HUES6 (cell line): ENCODE results near the gene CCNA2.

Experiments
- H3K27ac ChIP-seq: 2 replicates; pipeline ENCODE4 v1.7.0; 2013; ENCODE audit warnings: low read depth, mild to moderate bottlenecking, low read length, inconsistent platforms
- H3K27me3 ChIP-seq: 2 replicates; pipeline ENCODE4 v1.6.1; 2013; ENCODE audit warnings: low read length; ENCODE audit not compliant: control insufficient read depth, insufficient read depth
- H3K36me3 ChIP-seq: 2 replicates; pipeline ENCODE4 v1.6.1; 2013; ENCODE audit warnings: low read length; ENCODE audit not compliant: control insufficient read depth, insufficient read depth
- H3K4me1 ChIP-seq: 2 replicates; pipeline ENCODE4 v1.6.1; 2013; ENCODE audit warnings: low read length; ENCODE audit not compliant: control insufficient read depth, insufficient read depth
- H3K4me3 ChIP-seq: 2 replicates; pipeline ENCODE4 v1.5.1; 2013; ENCODE audit warnings: low read depth, low read length
- H3K9ac ChIP-seq: one replicate; pipeline ENCODE4 v1.6.1; 2013; ENCODE audit warnings: mild to moderate bottlenecking, low read length
- H3K9me3 ChIP-seq: 2 replicates; pipeline ENCODE4 v1.6.1; 2013; ENCODE audit warnings: low read depth, low read length; ENCODE audit not compliant: control insufficient read depth, insufficient read depth

CCNA2 gene

DNA sequence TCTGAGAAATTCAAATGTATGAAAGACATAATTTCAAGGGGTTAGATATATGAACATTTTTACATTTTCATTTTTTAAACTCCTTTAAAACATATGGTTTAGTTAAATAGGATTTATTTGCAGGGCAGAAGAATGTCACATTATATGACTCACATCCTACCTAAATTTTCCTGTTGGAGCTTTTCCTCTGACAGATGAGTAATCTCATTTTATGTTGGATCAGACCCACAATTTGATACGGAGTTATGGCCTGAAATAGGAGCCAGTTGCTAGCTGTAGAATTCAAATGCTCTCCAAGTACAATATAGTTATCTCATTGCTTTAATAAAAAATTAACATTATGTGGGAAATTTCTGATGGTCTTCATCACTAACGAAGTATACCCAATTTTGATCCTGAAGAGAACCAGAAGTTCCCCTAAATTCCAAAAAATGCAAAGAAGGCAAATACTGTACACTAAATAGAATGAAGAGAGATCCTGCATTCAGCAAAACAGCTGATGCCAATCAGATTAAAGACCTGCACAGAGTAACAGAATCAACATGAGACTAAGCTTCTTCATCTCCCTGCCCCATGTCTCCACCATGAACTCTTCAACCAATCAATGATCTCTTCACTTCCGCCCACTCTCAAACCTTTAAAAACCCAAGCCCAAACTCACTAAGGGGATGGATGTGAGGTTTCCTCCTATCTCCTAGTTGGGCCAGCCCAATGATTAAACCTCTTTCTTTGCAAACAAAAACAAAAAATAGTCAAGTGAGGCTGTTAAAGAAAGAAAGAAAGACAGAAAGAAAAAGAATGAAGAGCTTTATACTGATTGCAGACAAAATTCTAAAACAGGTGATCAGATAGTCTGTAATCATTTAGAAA, 33.5 kb downstream of the CCNA2 start:
- Histone ChIP-seq H3K9me3 (no peaks in the 10 kb centered on the region), H3K36me3 (no peaks in the 10 kb centered on the region), H3K27me3 (no peaks in the 10 kb centered on the region), H3K4me1 (peaks cover 9% of the 10 kb centered on the region), H3K9ac (no peak overlapping the region), H3K27ac (no peak overlapping the region), H3K4me3 (no peak overlapping the region)

DNA sequence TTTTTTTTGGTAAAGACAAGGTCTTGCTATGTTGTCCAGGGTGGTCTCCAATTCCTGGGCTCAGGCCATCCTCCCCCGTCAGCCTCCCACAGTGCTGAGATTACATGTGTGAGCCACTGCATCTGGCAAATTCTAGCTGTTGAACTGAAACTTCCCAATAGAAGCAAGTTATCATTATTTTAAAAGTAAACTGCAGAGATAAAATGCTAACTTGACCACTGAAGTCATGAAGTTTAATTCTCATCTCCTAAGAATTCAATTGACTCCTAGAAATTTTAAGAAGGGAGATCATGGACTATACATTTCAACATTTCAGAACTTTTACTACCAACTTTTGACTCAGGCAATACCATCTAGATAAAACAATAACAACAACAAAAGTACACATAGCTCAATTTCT, 34.2 kb downstream of the CCNA2 start:
- Histone ChIP-seq H3K27me3 (no peaks in the 10 kb centered on the region), H3K4me1 (peaks cover 3% of the 10 kb centered on the region; the same call in 1 of the 2 replicates), H3K4me3 (no peak overlapping the region), H3K27ac (no peak overlapping the region), H3K9ac (no peak overlapping the region), H3K9me3 (0 out of 2 replicates have a peak, but pooled peaks cover under 1% of the 10 kb centered on the region), H3K36me3 (no peaks in the 10 kb centered on the region)

DNA sequence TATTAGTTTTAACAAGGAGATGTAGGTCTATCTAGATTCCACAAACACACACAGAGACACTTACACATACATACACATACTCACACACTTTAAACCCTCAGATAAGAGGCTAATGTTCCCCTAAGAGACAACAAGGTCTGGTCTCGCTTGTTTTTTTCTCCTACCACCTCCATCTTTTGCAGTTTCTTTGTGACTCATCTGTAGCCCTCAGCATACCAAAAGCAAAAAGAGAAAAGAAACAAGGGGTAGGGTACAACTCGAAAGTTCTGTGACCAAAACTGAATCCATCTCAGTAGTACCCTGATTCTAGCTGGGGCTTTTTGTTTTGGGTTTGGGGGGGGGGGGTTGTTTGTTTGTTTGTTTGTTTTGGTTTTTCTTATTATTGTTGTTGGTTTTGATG, 34.8 kb downstream of the CCNA2 start:
- no peaks in the 10 kb centered on the region for H3K4me1 ChIP-seq
- H3K9ac ChIP-seq: no peak overlapping the region
- no peak overlapping the region for H3K4me3 ChIP-seq
- no peak overlapping the region for H3K27ac ChIP-seq
- 0 out of 2 replicates have a peak, but pooled peaks cover 3% of the 10 kb centered on the region for H3K9me3 ChIP-seq
- no peaks in the 10 kb centered on the region for H3K36me3 ChIP-seq
- H3K27me3 ChIP-seq: no peaks in the 10 kb centered on the region

DNA sequence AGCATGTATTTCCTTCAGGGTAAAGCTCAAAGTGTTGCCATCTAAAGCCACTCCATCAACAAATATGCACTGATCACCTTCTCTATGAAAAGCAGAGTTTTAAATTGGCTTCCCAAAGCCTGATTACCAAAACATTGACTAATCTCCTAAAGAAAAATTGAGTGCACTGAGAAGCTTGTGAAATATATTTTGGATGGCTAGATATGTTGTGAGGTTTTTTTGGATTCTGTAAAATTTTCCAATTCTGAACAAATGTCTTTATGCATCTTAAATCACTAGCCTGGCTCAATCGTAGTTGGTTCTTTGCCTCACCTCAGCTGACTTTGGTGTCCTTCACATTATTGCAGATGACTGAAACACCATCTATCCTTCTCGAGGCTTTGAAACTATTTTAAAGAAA, 37.5 kb downstream of the CCNA2 start:
- no peak overlapping the region for H3K9ac ChIP-seq
- H3K27me3 ChIP-seq: no peaks in the 10 kb centered on the region
- 0 out of 2 replicates have a peak, but pooled peaks cover 3% of the 10 kb centered on the region for H3K9me3 ChIP-seq
- no peak overlapping the region for H3K4me3 ChIP-seq
- no peak overlapping the region for H3K27ac ChIP-seq
- no peaks in the 10 kb centered on the region for H3K36me3 ChIP-seq
- H3K4me1 ChIP-seq: no peaks in the 10 kb centered on the region

DNA sequence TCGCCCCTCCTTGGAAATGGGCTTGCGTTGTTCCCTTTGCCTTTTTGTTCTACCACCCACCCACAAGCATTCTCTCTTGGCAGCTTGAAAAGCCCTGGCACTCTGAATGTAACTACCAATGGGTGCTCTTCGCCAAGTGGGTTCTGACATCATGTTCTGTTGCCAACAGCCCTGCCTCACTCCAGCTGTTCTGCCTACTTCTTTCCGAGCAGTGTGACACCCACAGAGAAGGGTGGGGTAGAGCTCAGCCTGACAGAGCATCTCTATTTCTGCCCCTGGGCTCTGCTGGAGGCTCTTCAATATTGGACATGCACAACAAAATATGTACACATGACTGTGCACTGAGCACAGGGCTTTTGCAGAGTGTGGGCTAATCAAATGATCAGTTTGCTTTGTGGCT, 38.2 kb downstream of the CCNA2 start:
- Histone ChIP-seq H3K4me1 (no peaks in the 10 kb centered on the region), H3K4me3 (no peak overlapping the region), H3K27me3 (no peaks in the 10 kb centered on the region), H3K9ac (no peak overlapping the region), H3K36me3 (no peaks in the 10 kb centered on the region), H3K9me3 (0 out of 2 replicates have a peak, but pooled peaks cover 3% of the 10 kb centered on the region), H3K27ac (no peak overlapping the region)

GRCh38 chr4:121784975-121785374, 38.7 kb downstream of the CCNA2 start:
- Histone ChIP-seq H3K27me3 (no peaks in the 10 kb centered on the region), H3K9me3 (0 out of 2 replicates have a peak, but pooled peaks cover 3% of the 10 kb centered on the region), H3K4me3 (no peak overlapping the region), H3K27ac (no peak overlapping the region), H3K9ac (no peak overlapping the region), H3K4me1 (no peaks in the 10 kb centered on the region), H3K36me3 (no peaks in the 10 kb centered on the region)

GRCh38 chr4:121784401-121784800, 39.3 kb downstream of the CCNA2 start:
- Histone ChIP-seq H3K4me1 (no peaks in the 10 kb centered on the region), H3K9me3 (0 out of 2 replicates have a peak, but pooled peaks cover 3% of the 10 kb centered on the region), H3K27ac (no peak overlapping the region), H3K9ac (no peak overlapping the region), H3K36me3 (no peaks in the 10 kb centered on the region), H3K4me3 (no peak overlapping the region), H3K27me3 (no peaks in the 10 kb centered on the region)

DNA sequence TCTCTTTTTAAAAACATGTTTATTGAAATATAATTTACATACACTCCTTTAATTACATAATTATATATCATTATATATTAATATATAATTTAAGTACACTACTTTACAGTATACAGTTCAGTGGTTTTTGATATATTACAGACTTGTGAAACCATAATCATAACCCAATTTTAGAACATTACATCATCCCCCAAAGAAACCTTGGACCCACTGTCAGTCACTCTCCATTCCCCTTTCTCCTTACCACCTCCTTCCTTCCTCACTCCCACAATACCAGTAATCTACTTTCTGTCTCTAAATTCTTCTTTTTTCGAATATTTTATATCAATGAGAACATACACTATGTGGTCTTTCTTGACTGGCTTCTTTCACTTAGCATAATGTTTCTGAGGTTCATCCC, 40.5 kb downstream of the CCNA2 start:
- Histone ChIP-seq H3K27me3 (no peaks in the 10 kb centered on the region), H3K4me1 (no peaks in the 10 kb centered on the region), H3K9me3 (0 out of 2 replicates have a peak, but pooled peaks cover 3% of the 10 kb centered on the region)

GRCh38 chr4:121778991-121779628, 44.6 kb downstream of the CCNA2 start:
- Histone ChIP-seq H3K9ac (no peak overlapping the region), H3K36me3 (no peaks in the 10 kb centered on the region), H3K27ac (no peak overlapping the region), H3K4me3 (no peak overlapping the region), H3K9me3 (no peaks in the 10 kb centered on the region), H3K4me1 (peaks cover under 1% of the 10 kb centered on the region; the same call in 1 of the 2 replicates), H3K27me3 (no peaks in the 10 kb centered on the region)

More for the DNA sequence above, 40.5 kb downstream of the CCNA2 start:
- Histone ChIP-seq H3K27ac (no peak overlapping the region), H3K36me3 (no peaks in the 10 kb centered on the region), H3K9ac (no peak overlapping the region), H3K4me3 (no peak overlapping the region)

- Histone ChIP-seq H3K36me3 (no peaks in the 10 kb centered on the region), H3K27me3 (no peaks in the 10 kb centered on the region), H3K4me3 (no peak overlapping the region), H3K27ac (no peak overlapping the region), H3K9me3 (no peaks in the 10 kb centered on the region), H3K9ac (no peak overlapping the region), H3K4me1 (peaks cover 4% of the 10 kb centered on the region; the same call in 1 of the 2 replicates)
Observed at GRCh38 chr4:121777625-121778024, 46.1 kb downstream of the CCNA2 start.
